NT2/D1 (cell line): ENCODE results near the gene CHGA.

Source experiments
- YY1 ChIP-seq: IDR thresholded peaks from 2 replicates; pipeline ENCODE4 v1.6.1; 2011; ENCODE audit not compliant: insufficient read length, insufficient read depth
- ZNF274 ChIP-seq: IDR thresholded peaks from 2 replicates; pipeline ENCODE4 v1.6.1; 2011; ENCODE audit warnings: mild to moderate bottlenecking, low read depth, low read length

GRCh38 chr14:92958373-92959188 lies 35.6 kb downstream of the CHGA start:
- no peak for TF ChIP-seq ZNF274
- TF ChIP-seq YY1: no peak
